ENCODE measurements around the gene LUC7L2. TPM values are rescaled to one million over a fixed set of nuclear protein-coding genes. Genes with fewer than 3 reads are reported as not detected.

The LUC7L2 gene
- total RNA-seq, 1 donor = 57.0 TPM

- peak; percentile 100 for DNase-seq (ENCODE audit: low read depth)
- peak; percentile 69 for TF ChIP-seq CTCF (IDR thresholded peaks at IDR 0.05; ENCODE audit: insufficient read depth, low read depth, low read length)
- peak overlapping the region; percentile 97 for H3K4me3 ChIP-seq (ENCODE audit: low read depth, low read length)
Measured at GRCh38 chr7:139340037-139340807, 19.5 kb upstream of the LUC7L2 start.

- TF ChIP-seq CTCF (IDR thresholded peaks at IDR 0.05; ENCODE audit: insufficient read depth, low read depth, low read length) = no peak
- peak overlapping the region; percentile 97 for H3K4me3 ChIP-seq (ENCODE audit: low read depth, low read length)
- no peak for DNase-seq (ENCODE audit: low read depth)
Measured at GRCh38 chr7:139340808-139341057, 19.0 kb upstream of the LUC7L2 start.

- DNase-seq (ENCODE audit: low read depth) = peak; percentile 95
Measured at GRCh38 chr7:139341058-139341775, 18.5 kb upstream of the LUC7L2 start, which contains the start of gene FMC1. FMC1 (plus strand) TSS chr7:139341337; CDS start chr7:139341385, 48 bp downstream.

GRCh38 chr7:139341776-139342226 lies 17.9 kb upstream of the LUC7L2 start:
- peak overlapping the region; percentile 97 for H3K4me3 ChIP-seq (ENCODE audit: low read depth, low read length)
- TF ChIP-seq CTCF (IDR thresholded peaks at IDR 0.05; ENCODE audit: insufficient read depth, low read depth, low read length) = no peak
- no peak for DNase-seq (ENCODE audit: low read depth)

More at GRCh38 chr7:139341058-139341775, 18.5 kb upstream of the LUC7L2 start, which contains the start of gene FMC1:
- TF ChIP-seq CTCF (IDR thresholded peaks at IDR 0.05; ENCODE audit: insufficient read depth, low read depth, low read length) = peak; percentile 34
- H3K4me3 ChIP-seq (ENCODE audit: low read depth, low read length) = peak within 1 kb of the TSS; percentile 97

- DNase-seq (ENCODE audit: low read depth) = no peak
- H3K4me3 ChIP-seq (ENCODE audit: low read depth, low read length) = no peak overlapping the region
- no peak for TF ChIP-seq CTCF (IDR thresholded peaks at IDR 0.05; ENCODE audit: insufficient read depth, low read depth, low read length)
Measured at GRCh38 chr7:139345042-139345441, 14.7 kb upstream of the LUC7L2 start.

GRCh38 chr7:139351027-139351426 lies 8.7 kb upstream of the LUC7L2 start:
- no peak for TF ChIP-seq CTCF (IDR thresholded peaks at IDR 0.05; ENCODE audit: insufficient read depth, low read depth, low read length)
- DNase-seq (ENCODE audit: low read depth) = no peak

More at GRCh38 chr7:139351027-139351426, 8.7 kb upstream of the LUC7L2 start:
- H3K4me3 ChIP-seq (ENCODE audit: low read depth, low read length) = no peak overlapping the region
